SK-N-SH treated with all-trans-retinoic acid at 6 μM for 48 hours (cell line): ENCODE results near the gene MYH14.

Experiments
- ATAC-seq: fragments of 200-7000 bp; cut with Tn5 transposase; 3 replicates; pipeline ENCODE4 v1.9.1; 2020; ENCODE audit warnings: mild to moderate bottlenecking, moderate library complexity
- ARNTL ChIP-seq: fragments of 450-650 bp; formaldehyde crosslinking; IDR thresholded peaks from 2 replicates; pipeline ENCODE4 v1.5.0; 2020; ENCODE audit warnings: low read depth, mild to moderate bottlenecking, moderate library complexity, borderline replicate concordance
- BACH2 ChIP-seq: fragments of 250-450 bp; sonication (Bioruptor Pico); IDR thresholded peaks from 2 replicates; pipeline ENCODE4 v1.9.0; 2021; ENCODE audit warnings: mild to moderate bottlenecking, borderline replicate concordance
- ESRRG ChIP-seq: fragments of 250-450 bp; sonication (Bioruptor Pico); IDR thresholded peaks from 2 replicates; pipeline ENCODE4 v1.6.1; 2021; ENCODE audit warnings: mild to moderate bottlenecking
- GLIS3 ChIP-seq: fragments of 250-450 bp; sonication (Bioruptor Pico); IDR thresholded peaks from 2 replicates; pipeline ENCODE4 v1.5.0; 2020; ENCODE audit warnings: mild to moderate bottlenecking, moderate library complexity
- ISL1 ChIP-seq: fragments of 250-450 bp; sonication (Bioruptor Pico); IDR thresholded peaks from 2 replicates; pipeline ENCODE4 v2.1.2; 2022; ENCODE audit warnings: mild to moderate bottlenecking, moderate library complexity
- OSR1 ChIP-seq: fragments of 250-450 bp; sonication (Bioruptor Pico); IDR thresholded peaks from 2 replicates; pipeline ENCODE4 v1.8.0; 2022; ENCODE audit warnings: moderate library complexity, mild to moderate bottlenecking, inconsistent platforms
- PATZ1 ChIP-seq: fragments of 250-450 bp; sonication (Bioruptor Pico); IDR thresholded peaks from 2 replicates; pipeline ENCODE4 v1.8.0; 2020; ENCODE audit warnings: mild to moderate bottlenecking, moderate library complexity, borderline replicate concordance
- PPARA ChIP-seq: fragments of 250-450 bp; sonication (Bioruptor Pico); IDR thresholded peaks from 2 replicates; pipeline ENCODE4 v1.5.0; 2020; ENCODE audit warnings: mild to moderate bottlenecking, borderline replicate concordance
- RARB ChIP-seq: fragments of 250-450 bp; sonication (Bioruptor Pico); IDR thresholded peaks from 2 replicates; pipeline ENCODE4 v1.8.0; 2021; ENCODE audit warnings: mild to moderate bottlenecking, moderate library complexity
- SNAI2 ChIP-seq: fragments of 250-450 bp; sonication (Bioruptor Pico); IDR thresholded peaks from 2 replicates; pipeline ENCODE4 v1.5.0; 2020; ENCODE audit warnings: mild to moderate bottlenecking, moderate library complexity
- TCF4 ChIP-seq: fragments of 250-450 bp; sonication (Bioruptor Pico); IDR thresholded peaks from 2 replicates; pipeline ENCODE4 v1.8.0; 2021; ENCODE audit warnings: mild to moderate bottlenecking, moderate library complexity, borderline replicate concordance
- TOX ChIP-seq: fragments of 250-450 bp; sonication (Bioruptor Pico); IDR thresholded peaks from 2 replicates; pipeline ENCODE4 v1.8.0; 2021; ENCODE audit warnings: mild to moderate bottlenecking, moderate library complexity, borderline replicate concordance
- ZC3H10 ChIP-seq: fragments of 250-450 bp; sonication (Bioruptor Pico); IDR thresholded peaks from 2 replicates; pipeline ENCODE4 v1.5.1; 2021; ENCODE audit warnings: mild to moderate bottlenecking, moderate library complexity
- ZFP3 ChIP-seq: fragments of 250-450 bp; sonication (Bioruptor Pico); IDR thresholded peaks from 2 replicates; pipeline ENCODE4 v1.5.0; 2020; ENCODE audit warnings: mild to moderate bottlenecking, moderate library complexity
- ZFP30 ChIP-seq: fragments of 450-650 bp; formaldehyde crosslinking; IDR thresholded peaks from 2 replicates; pipeline ENCODE4 v1.5.0; 2022; ENCODE audit warnings: mild to moderate bottlenecking, moderate library complexity
- ZNF565 ChIP-seq: fragments of 450-650 bp; formaldehyde crosslinking; conservative IDR thresholded peaks from 2 replicates; pipeline ENCODE4 v1.5.0; 2020; ENCODE audit warnings: low read depth, mild to moderate bottlenecking, moderate library complexity
- ZNF70 ChIP-seq: fragments of 450-650 bp; formaldehyde crosslinking; IDR thresholded peaks from 2 replicates; pipeline ENCODE4 v1.5.0; 2020; ENCODE audit warnings: mild to moderate bottlenecking, moderate library complexity
- ZNF8 ChIP-seq: fragments of 450-650 bp; formaldehyde crosslinking; IDR thresholded peaks from 2 replicates; pipeline ENCODE4 v1.5.0; 2020; ENCODE audit warnings: mild to moderate bottlenecking, moderate library complexity
- TF ChIP-seq, protein P1 (sequence below): fragments of 250-450 bp; sonication (Bioruptor Pico); IDR thresholded peaks from 2 replicates; pipeline ENCODE4 v1.5.1; 2020; ENCODE audit warnings: low read depth, mild to moderate bottlenecking, moderate library complexity
- TF ChIP-seq, protein P2 (sequence below): fragments of 250-450 bp; sonication (Bioruptor Pico); IDR thresholded peaks from 2 replicates; pipeline ENCODE4 v1.5.1; 2021; ENCODE audit warnings: mild to moderate bottlenecking, moderate library complexity
- TF ChIP-seq, protein P3 (sequence below): fragments of 250-450 bp; sonication (Bioruptor Pico); IDR thresholded peaks from 2 replicates; pipeline ENCODE4 v1.5.0; 2020; ENCODE audit warnings: mild to moderate bottlenecking, moderate library complexity

The MYH14 gene

GRCh38 chr19:50258918-50259372 is 55.5 kb downstream of the MYH14 start:
- ATAC-seq = peak; percentile 38; the same call in 1 of the 3 replicates
- TF ChIP-seq OSR1 (no peak), ZFP3 (CRISPR knock-in tag) (no peak)

DNA sequence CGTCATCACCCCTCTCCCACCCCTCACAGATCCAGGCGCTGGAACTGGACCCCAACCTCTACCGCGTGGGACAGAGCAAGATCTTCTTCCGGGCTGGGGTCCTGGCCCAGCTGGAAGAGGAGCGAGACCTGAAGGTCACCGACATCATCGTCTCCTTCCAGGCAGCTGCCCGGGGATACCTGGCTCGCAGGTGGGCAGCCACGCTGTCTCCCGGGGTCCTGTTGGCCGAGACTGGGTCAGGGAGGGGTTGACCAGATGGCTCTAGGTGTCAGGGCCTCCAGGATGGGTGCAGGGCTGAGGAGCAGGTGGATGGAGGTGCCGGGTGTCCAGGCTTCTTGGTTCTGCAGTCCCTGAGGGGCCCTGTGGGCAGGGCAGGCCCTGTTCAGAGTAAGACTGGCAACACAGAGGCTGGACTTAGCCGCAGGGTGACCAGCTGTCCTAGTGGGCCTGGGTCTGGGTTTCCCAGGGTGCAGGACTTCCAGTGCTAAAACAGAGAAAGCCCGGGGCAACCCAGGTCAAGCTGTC is 58.1 kb downstream of the MYH14 start:
- no peak for TF ChIP-seq ZNF565 (CRISPR knock-in tag)
- TF ChIP-seq ESRRG (CRISPR knock-in tag) = no peak
- TF ChIP-seq ZFP30 (CRISPR knock-in tag) = no peak
- no peak for TF ChIP-seq ISL1
- no peak for TF ChIP-seq ZFP3 (CRISPR knock-in tag)
- no peak for TF ChIP-seq TOX (CRISPR knock-in tag)
- no peak for TF ChIP-seq BACH2 (CRISPR knock-in tag)
- no peak for TF ChIP-seq PPARA (CRISPR knock-in tag)
- TF ChIP-seq, protein P1, sequence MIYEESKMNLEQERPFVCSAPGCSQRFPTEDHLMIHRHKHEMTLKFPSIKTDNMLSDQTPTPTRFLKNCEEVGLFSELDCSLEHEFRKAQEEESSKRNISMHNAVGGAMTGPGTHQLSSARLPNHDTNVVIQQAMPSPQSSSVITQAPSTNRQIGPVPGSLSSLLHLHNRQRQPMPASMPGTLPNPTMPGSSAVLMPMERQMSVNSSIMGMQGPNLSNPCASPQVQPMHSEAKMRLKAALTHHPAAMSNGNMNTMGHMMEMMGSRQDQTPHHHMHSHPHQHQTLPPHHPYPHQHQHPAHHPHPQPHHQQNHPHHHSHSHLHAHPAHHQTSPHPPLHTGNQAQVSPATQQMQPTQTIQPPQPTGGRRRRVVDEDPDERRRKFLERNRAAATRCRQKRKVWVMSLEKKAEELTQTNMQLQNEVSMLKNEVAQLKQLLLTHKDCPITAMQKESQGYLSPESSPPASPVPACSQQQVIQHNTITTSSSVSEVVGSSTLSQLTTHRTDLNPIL = no peak
- TF ChIP-seq RARB (CRISPR knock-in tag) = no peak
- TF ChIP-seq PATZ1 = no peak
- TF ChIP-seq OSR1 = no peak
- no peak for TF ChIP-seq TCF4 (CRISPR knock-in tag)
- TF ChIP-seq ARNTL (CRISPR knock-in tag) = no peak
- TF ChIP-seq, protein P2, sequence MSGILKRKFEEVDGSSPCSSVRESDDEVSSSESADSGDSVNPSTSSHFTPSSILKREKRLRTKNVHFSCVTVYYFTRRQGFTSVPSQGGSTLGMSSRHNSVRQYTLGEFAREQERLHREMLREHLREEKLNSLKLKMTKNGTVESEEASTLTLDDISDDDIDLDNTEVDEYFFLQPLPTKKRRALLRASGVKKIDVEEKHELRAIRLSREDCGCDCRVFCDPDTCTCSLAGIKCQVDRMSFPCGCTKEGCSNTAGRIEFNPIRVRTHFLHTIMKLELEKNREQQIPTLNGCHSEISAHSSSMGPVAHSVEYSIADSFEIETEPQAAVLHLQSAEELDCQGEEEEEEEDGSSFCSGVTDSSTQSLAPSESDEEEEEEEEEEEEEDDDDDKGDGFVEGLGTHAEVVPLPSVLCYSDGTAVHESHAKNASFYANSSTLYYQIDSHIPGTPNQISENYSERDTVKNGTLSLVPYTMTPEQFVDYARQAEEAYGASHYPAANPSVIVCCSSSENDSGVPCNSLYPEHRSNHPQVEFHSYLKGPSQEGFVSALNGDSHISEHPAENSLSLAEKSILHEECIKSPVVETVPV (CRISPR knock-in tag) = no peak
- TF ChIP-seq, protein P3, sequence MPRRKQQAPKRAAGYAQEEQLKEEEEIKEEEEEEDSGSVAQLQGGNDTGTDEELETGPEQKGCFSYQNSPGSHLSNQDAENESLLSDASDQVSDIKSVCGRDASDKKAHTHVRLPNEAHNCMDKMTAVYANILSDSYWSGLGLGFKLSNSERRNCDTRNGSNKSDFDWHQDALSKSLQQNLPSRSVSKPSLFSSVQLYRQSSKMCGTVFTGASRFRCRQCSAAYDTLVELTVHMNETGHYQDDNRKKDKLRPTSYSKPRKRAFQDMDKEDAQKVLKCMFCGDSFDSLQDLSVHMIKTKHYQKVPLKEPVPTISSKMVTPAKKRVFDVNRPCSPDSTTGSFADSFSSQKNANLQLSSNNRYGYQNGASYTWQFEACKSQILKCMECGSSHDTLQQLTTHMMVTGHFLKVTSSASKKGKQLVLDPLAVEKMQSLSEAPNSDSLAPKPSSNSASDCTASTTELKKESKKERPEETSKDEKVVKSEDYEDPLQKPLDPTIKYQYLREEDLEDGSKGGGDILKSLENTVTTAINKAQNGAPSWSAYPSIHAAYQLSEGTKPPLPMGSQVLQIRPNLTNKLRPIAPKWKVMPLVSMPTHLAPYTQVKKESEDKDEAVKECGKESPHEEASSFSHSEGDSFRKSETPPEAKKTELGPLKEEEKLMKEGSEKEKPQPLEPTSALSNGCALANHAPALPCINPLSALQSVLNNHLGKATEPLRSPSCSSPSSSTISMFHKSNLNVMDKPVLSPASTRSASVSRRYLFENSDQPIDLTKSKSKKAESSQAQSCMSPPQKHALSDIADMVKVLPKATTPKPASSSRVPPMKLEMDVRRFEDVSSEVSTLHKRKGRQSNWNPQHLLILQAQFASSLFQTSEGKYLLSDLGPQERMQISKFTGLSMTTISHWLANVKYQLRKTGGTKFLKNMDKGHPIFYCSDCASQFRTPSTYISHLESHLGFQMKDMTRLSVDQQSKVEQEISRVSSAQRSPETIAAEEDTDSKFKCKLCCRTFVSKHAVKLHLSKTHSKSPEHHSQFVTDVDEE (CRISPR knock-in tag) = no peak
- ATAC-seq = no peak

DNA sequence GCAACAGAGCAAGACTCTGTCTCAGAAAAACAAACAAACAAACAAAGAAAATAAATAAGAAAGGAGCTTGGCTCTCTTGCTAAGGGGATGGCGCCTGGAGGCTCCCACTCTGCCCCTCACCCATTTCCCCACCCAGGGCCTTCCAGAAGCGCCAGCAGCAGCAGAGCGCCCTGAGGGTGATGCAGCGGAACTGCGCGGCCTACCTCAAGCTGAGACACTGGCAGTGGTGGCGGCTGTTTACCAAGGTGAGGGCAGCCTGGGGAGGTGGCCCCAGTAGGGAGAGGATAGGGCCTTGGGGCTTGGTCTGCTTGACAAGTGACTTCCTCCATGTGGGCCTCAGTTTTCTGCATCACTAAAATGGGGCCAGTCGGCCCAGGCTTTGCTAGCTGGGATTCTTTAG is 59.8 kb downstream of the MYH14 start:
- no peak for ATAC-seq
- TF ChIP-seq ZNF565 (CRISPR knock-in tag) = no peak
- TF ChIP-seq ZFP3 (CRISPR knock-in tag) = no peak
- TF ChIP-seq ZNF70 (CRISPR knock-in tag) = no peak
- TF ChIP-seq TCF4 (CRISPR knock-in tag) = no peak
- no peak for TF ChIP-seq PPARA (CRISPR knock-in tag)
- TF ChIP-seq ZFP30 (CRISPR knock-in tag) = no peak
- TF ChIP-seq ZC3H10 (CRISPR knock-in tag) = no peak
- TF ChIP-seq OSR1 = no peak
- no peak for TF ChIP-seq ESRRG (CRISPR knock-in tag)
- TF ChIP-seq TOX (CRISPR knock-in tag) = no peak
- no peak for TF ChIP-seq SNAI2 (CRISPR knock-in tag)
- TF ChIP-seq ZNF8 (CRISPR knock-in tag) = no peak
- TF ChIP-seq RARB (CRISPR knock-in tag) = no peak
- no peak for TF ChIP-seq ARNTL (CRISPR knock-in tag)

- ATAC-seq = no peak
- no peak for TF ChIP-seq SNAI2 (CRISPR knock-in tag)
- TF ChIP-seq, protein P3 (CRISPR knock-in tag) = no peak
- TF ChIP-seq, protein P2 (CRISPR knock-in tag) = no peak
- TF ChIP-seq, protein P1 = no peak
- no peak for TF ChIP-seq OSR1
- no peak for TF ChIP-seq TCF4 (CRISPR knock-in tag)
- no peak for TF ChIP-seq GLIS3
Observed at GRCh38 chr19:50264483-50265186, 61.2 kb downstream of the MYH14 start.
